SK-N-SH (cell line): Measurements from ENCODE around the gene PMEPA1. TPM values are rescaled to one million over a fixed set of nuclear protein-coding genes. Genes with fewer than 3 reads are reported as not detected.

Source experiments
- CTCF ChIA-PET: fragments of 300-600, 350-600 bp; formaldehyde crosslinking; extraction: SDS; loops from one replicate; lab custom pipeline; 2021; lab: Yijun Ruan, JAX
- POLR2A ChIA-PET: fragments of 350-600 bp; sonication (Branson Sonifier 250); formaldehyde crosslinking; extraction: SDS; loops from one replicate; lab custom pipeline; 2020; ENCODE audit warnings: antibody characterized with exemption, inconsistent platforms; lab: Yijun Ruan, JAX
- DNase-seq: peaks from one replicate; pipeline ENCODE4 v3.0.0; 2012
- H2AFZ ChIP-seq: fragments of 200-600 bp; sonication (generic); 2 replicates; pipeline ENCODE4 v1.8.1; 2016; ENCODE audit warnings: antibody characterized with exemption, mild to moderate bottlenecking, low read depth
- H3F3A ChIP-seq: fragments of 200-600 bp; sonication (generic); replicated peaks from 2 replicates; pipeline ENCODE3; 2016; ENCODE audit warnings: antibody characterized with exemption, mild to moderate bottlenecking; ENCODE audit not compliant: insufficient read depth
- H3K27ac ChIP-seq, 2 experiments: fragments of 200-500 bp in 1 of 2; fragments of 200-600 bp in 1 of 2; sonication (Bioruptor generic) in 1 of 2; sonication (generic), shearing (Covaris generic) in 1 of 2; 2 replicates each; pipeline versions ENCODE4 v1.5.1 to v1.6.1; 2014 to 2016; ENCODE audit warnings: low read depth in 2 of 2, inconsistent platforms in 1 of 2, low read length in 1 of 2, mild to moderate bottlenecking in 1 of 2, mixed read lengths in 1 of 2
- H3K27me3 ChIP-seq: fragments of 200-600 bp; sonication (generic), shearing (Covaris generic); 2 replicates; pipeline ENCODE4 v1.6.1; 2016; ENCODE audit warnings: mixed run types; ENCODE audit not compliant: insufficient read depth
- H3K36me3 ChIP-seq, 2 experiments: fragments of 200-500 bp in 1 of 2; fragments of 200-600 bp in 1 of 2; sonication (Bioruptor generic) in 1 of 2; sonication (generic) in 1 of 2; replicated peaks in 1 of 2; 2 replicates each; pipeline versions ENCODE3 to v1.5.1; 2014 to 2016; ENCODE audit warnings: low read length in 1 of 2, mild to moderate bottlenecking in 1 of 2; ENCODE audit not compliant: insufficient read depth in 2 of 2, control insufficient read depth in 1 of 2
- H3K4me1 ChIP-seq, 2 experiments: fragments of 200-500 bp in 1 of 2; fragments of 200-600 bp in 1 of 2; sonication (Bioruptor generic) in 1 of 2; sonication (generic), shearing (Covaris generic) in 1 of 2; 2 replicates each; pipeline versions ENCODE4 v1.5.1 to v1.6.1; 2014 to 2016; ENCODE audit warnings: low read depth in 1 of 2, low read length in 1 of 2, mixed run types in 1 of 2; ENCODE audit not compliant: insufficient read depth in 2 of 2, control insufficient read depth in 1 of 2
- H3K4me2 ChIP-seq: fragments of 200-600 bp; sonication (generic), shearing (Covaris generic); 2 replicates; pipeline ENCODE4 v1.6.1; 2017; ENCODE audit warnings: mixed run types
- H3K4me3 ChIP-seq, 2 experiments: fragments of 200-500 bp in 1 of 2; fragments of 200-600 bp in 1 of 2; sonication (Bioruptor generic) in 1 of 2; sonication (generic), shearing (Covaris generic) in 1 of 2; 2 replicates each; pipeline versions ENCODE4 v1.5.1 to v1.8.1; 2014 to 2016; ENCODE audit warnings: low read depth in 2 of 2, inconsistent platforms in 1 of 2, low read length in 1 of 2, mild to moderate bottlenecking in 1 of 2, mixed read lengths in 1 of 2, moderate library complexity in 1 of 2
- H3K79me2 ChIP-seq: fragments of 200-600 bp; sonication (generic); 2 replicates; pipeline ENCODE4 v1.8.1; 2017; ENCODE audit warnings: mild to moderate bottlenecking; ENCODE audit not compliant: insufficient read depth
- H3K9ac ChIP-seq: fragments of 200-600 bp; sonication (generic); 2 replicates; pipeline ENCODE4 v1.6.1; 2017; ENCODE audit warnings: mixed run types
- H3K9me2 ChIP-seq: fragments of 200-600 bp; sonication (generic); 2 replicates; pipeline ENCODE4 v1.6.1; 2017; ENCODE audit warnings: mixed run types
- H3K9me3 ChIP-seq: fragments of 200-600 bp; sonication (generic); 2 replicates; pipeline ENCODE4 v1.6.1; 2017; ENCODE audit warnings: mixed run types, mild to moderate bottlenecking, moderate library complexity
- H4K20me1 ChIP-seq: fragments of 200-600 bp; sonication (generic); 2 replicates; pipeline ENCODE4 v1.6.1; 2017; ENCODE audit warnings: mild to moderate bottlenecking, mixed run types; ENCODE audit not compliant: insufficient read depth
- ELF1 ChIP-seq: IDR thresholded peaks from 2 replicates; pipeline ENCODE4 v1.4.0; 2012
- FOSL2 ChIP-seq: IDR thresholded peaks from 2 replicates; pipeline ENCODE4 v1.4.0; 2012; ENCODE audit warnings: low read depth, mild to moderate bottlenecking, moderate library complexity, borderline replicate concordance
- GABPA ChIP-seq: IDR thresholded peaks from 2 replicates; pipeline ENCODE4 v1.4.0; 2012; ENCODE audit warnings: low read depth, mild to moderate bottlenecking
- GATA2 ChIP-seq: sonication (generic); formaldehyde crosslinking; IDR thresholded peaks from 2 replicates; pipeline ENCODE4 v1.5.0; 2020; ENCODE audit warnings: mild to moderate bottlenecking, missing genetic modification reagents
- JUND ChIP-seq: IDR thresholded peaks from 2 replicates; pipeline ENCODE4 v1.4.0; 2012
- RCOR1 ChIP-seq: fragments of 150-350 bp; IDR thresholded peaks from 2 replicates; pipeline ENCODE4 v1.6.1; 2017; ENCODE audit warnings: antibody characterized with exemption, low read length
- TAF1 ChIP-seq: IDR thresholded peaks from 2 replicates; pipeline ENCODE4 v1.6.1; 2012; ENCODE audit warnings: low read depth, mild to moderate bottlenecking, low read length, moderate library complexity, borderline replicate concordance
- TCF12 ChIP-seq: IDR thresholded peaks from 2 replicates; pipeline ENCODE4 v1.4.0; 2012
- TEAD4 ChIP-seq: IDR thresholded peaks from 2 replicates; pipeline ENCODE4 v1.4.0; 2012; ENCODE audit warnings: mild to moderate bottlenecking, borderline replicate concordance; ENCODE audit not compliant: insufficient read depth
- WGBS: methylation state at CpG from one replicate; pipeline ENCODE4 v1.1.6; 2017; ENCODE audit warnings: low lambda C conversion rate; 5-methylcytosine and 5-hydroxymethylcytosine counted together
- polyA plus RNA-seq, 3 experiments: library from polyadenylated mRNA; depleted of rRNA; stranded (reverse); fragments of >200 nt; gene quantifications; 2 replicates each; pipeline ENCODE4 v1.2.3, GENCODE V29; 2012
- TF ChIP-seq, protein P1 (sequence below): IDR thresholded peaks from 2 replicates; pipeline ENCODE4 v1.6.1; 2012; ENCODE audit warnings: mild to moderate bottlenecking, low read depth, low read length, moderate library complexity
- TF ChIP-seq, protein P2 (sequence below): IDR thresholded peaks from 2 replicates; pipeline ENCODE4 v1.4.0; 2012; ENCODE audit warnings: low read depth, borderline replicate concordance
- TF ChIP-seq, protein P3 (sequence below): IDR thresholded peaks from 2 replicates; pipeline ENCODE4; 2012
- TF ChIP-seq, protein P4 (sequence below): fragments of 200-600 bp; sonication (generic); IDR thresholded peaks from 2 replicates; pipeline ENCODE4 v1.6.1; 2017; ENCODE audit warnings: antibody characterized with exemption, mild to moderate bottlenecking, moderate library complexity

Gene PMEPA1
- polyA plus RNA-seq, 1 of the 3 experiments (the other 2 are of a cell fraction), result 7.1 TPM

DNA sequence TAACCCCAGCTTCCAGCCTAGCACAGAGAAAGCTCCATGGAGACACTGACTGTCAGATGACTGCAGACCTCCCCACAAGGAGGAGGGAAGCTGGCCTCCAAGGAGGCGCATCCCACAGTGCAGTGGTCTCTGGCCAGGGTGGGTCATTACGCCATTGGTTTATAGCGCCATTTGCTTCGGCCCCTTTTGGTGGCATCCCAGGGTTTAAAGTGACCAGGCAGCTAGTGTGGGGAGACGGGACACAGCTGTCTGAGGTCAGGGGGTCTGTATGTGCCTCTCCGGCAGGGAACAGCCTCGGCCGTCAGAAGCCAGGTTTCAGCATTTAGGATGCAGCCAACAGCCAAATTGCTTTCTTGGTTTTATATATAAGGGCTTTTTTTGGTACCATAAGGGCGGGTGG is 15.8 kb upstream of the PMEPA1 start:
- H3F3A ChIP-seq, result no peaks in the 10 kb centered on the region
- no peak for DNase-seq
- H3K9me2 ChIP-seq, result no peaks in the 10 kb centered on the region
- WGBS, result 91% methylated on average over 8 of the region's 9 CpGs
- H3K4me1 ChIP-seq, result peaks cover 0 to 7% of the 10 kb centered on the region in 2 experiments; a peak in 1 of 4 replicates
- ChIA-PET POLR2A (no interaction called here), CTCF (no interaction called here)
- no peak overlapping the region for H3K27ac ChIP-seq
- H3K79me2 ChIP-seq, result no peaks in the 10 kb centered on the region
- no peaks in the 10 kb centered on the region for H3K27me3 ChIP-seq
- no peaks in the 10 kb centered on the region for H4K20me1 ChIP-seq
- H2AFZ ChIP-seq, result no peak overlapping the region
- no peak overlapping the region for H3K4me2 ChIP-seq
- no peaks in the 10 kb centered on the region for H3K36me3 ChIP-seq
- TF ChIP-seq GABPA (no peak), TEAD4 (no peak), FOSL2 (no peak)
- TF ChIP-seq, protein P1, sequence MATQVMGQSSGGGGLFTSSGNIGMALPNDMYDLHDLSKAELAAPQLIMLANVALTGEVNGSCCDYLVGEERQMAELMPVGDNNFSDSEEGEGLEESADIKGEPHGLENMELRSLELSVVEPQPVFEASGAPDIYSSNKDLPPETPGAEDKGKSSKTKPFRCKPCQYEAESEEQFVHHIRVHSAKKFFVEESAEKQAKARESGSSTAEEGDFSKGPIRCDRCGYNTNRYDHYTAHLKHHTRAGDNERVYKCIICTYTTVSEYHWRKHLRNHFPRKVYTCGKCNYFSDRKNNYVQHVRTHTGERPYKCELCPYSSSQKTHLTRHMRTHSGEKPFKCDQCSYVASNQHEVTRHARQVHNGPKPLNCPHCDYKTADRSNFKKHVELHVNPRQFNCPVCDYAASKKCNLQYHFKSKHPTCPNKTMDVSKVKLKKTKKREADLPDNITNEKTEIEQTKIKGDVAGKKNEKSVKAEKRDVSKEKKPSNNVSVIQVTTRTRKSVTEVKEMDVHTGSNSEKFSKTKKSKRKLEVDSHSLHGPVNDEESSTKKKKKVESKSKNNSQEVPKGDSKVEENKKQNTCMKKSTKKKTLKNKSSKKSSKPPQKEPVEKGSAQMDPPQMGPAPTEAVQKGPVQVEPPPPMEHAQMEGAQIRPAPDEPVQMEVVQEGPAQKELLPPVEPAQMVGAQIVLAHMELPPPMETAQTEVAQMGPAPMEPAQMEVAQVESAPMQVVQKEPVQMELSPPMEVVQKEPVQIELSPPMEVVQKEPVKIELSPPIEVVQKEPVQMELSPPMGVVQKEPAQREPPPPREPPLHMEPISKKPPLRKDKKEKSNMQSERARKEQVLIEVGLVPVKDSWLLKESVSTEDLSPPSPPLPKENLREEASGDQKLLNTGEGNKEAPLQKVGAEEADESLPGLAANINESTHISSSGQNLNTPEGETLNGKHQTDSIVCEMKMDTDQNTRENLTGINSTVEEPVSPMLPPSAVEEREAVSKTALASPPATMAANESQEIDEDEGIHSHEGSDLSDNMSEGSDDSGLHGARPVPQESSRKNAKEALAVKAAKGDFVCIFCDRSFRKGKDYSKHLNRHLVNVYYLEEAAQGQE, result no peak
- no peak overlapping the region for H3K9ac ChIP-seq
- no peak overlapping the region for H3K4me3 ChIP-seq
- no peaks in the 10 kb centered on the region for H3K9me3 ChIP-seq

DNA sequence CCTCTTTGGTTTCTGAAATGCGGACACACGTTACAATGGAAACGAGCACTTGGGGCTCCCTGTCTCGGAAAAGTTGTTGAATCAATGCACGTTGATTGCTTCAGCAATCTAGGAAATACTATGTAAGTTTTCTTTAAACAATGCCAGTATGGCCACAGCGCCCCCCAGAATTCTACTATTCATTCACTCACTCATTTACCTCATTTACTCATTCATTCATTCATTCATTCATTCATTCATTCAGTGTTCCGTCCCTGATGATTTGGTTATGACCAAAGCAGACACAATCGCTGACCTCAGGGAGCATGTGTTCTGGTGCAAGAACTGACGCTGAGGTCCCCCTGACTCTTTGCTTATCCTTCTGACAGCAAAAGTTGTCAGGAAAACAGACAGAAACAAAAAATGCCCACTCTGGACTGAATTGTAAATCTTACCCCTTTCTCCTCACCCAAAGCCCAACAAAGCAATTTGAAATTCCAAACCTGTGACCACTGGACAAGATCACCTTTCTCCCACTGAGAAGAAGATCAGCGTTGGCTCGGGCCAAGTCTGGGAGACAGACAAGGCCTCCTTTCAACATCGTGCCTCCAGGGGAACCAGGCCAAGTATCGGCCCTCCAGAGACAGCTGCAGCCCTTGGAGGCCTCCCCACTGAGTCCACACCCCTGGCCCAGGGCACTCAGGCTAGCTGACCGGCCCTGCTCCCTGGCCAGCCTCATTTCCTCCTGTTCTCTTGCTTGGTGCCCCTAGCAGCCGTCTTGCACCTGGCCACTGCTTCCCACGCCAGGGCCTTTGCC is 15.0 kb upstream of the PMEPA1 start:
- Histone ChIP-seq H3F3A (no peaks in the 10 kb centered on the region), H3K4me1 (no peaks in the 10 kb centered on the region; a peak in 1 of 4 replicates), H3K9me2 (no peaks in the 10 kb centered on the region), H3K4me2 (no peak overlapping the region), H3K36me3 (no peaks in the 10 kb centered on the region), H3K9me3 (no peaks in the 10 kb centered on the region), H3K9ac (no peak overlapping the region), H3K79me2 (no peaks in the 10 kb centered on the region), H2AFZ (no peak overlapping the region), H3K27me3 (no peaks in the 10 kb centered on the region), H4K20me1 (no peaks in the 10 kb centered on the region), H3K4me3 (no peak overlapping the region), H3K27ac (no peak overlapping the region)
- no peak for DNase-seq
- ChIA-PET POLR2A (no interaction called here), CTCF (no interaction called here)
- WGBS, result 82% methylated on average over 14 of the region's 16 CpGs
- TF ChIP-seq JUND, result no peak
- no peak for TF ChIP-seq GATA2
- TF ChIP-seq, protein P2, sequence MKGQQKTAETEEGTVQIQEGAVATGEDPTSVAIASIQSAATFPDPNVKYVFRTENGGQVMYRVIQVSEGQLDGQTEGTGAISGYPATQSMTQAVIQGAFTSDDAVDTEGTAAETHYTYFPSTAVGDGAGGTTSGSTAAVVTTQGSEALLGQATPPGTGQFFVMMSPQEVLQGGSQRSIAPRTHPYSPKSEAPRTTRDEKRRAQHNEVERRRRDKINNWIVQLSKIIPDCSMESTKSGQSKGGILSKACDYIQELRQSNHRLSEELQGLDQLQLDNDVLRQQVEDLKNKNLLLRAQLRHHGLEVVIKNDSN, result no peak
- TF ChIP-seq, protein P3, sequence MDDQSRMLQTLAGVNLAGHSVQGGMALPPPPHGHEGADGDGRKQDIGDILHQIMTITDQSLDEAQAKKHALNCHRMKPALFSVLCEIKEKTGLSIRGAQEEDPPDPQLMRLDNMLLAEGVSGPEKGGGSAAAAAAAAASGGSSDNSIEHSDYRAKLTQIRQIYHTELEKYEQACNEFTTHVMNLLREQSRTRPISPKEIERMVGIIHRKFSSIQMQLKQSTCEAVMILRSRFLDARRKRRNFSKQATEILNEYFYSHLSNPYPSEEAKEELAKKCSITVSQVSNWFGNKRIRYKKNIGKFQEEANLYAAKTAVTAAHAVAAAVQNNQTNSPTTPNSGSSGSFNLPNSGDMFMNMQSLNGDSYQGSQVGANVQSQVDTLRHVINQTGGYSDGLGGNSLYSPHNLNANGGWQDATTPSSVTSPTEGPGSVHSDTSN, result no peak
- no peak for TF ChIP-seq TAF1
- TF ChIP-seq RCOR1, result no peak
- TF ChIP-seq, protein P1, result no peak
- TF ChIP-seq, protein P4, sequence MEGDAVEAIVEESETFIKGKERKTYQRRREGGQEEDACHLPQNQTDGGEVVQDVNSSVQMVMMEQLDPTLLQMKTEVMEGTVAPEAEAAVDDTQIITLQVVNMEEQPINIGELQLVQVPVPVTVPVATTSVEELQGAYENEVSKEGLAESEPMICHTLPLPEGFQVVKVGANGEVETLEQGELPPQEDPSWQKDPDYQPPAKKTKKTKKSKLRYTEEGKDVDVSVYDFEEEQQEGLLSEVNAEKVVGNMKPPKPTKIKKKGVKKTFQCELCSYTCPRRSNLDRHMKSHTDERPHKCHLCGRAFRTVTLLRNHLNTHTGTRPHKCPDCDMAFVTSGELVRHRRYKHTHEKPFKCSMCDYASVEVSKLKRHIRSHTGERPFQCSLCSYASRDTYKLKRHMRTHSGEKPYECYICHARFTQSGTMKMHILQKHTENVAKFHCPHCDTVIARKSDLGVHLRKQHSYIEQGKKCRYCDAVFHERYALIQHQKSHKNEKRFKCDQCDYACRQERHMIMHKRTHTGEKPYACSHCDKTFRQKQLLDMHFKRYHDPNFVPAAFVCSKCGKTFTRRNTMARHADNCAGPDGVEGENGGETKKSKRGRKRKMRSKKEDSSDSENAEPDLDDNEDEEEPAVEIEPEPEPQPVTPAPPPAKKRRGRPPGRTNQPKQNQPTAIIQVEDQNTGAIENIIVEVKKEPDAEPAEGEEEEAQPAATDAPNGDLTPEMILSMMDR, result no peak
- TF ChIP-seq ELF1, result no peak
- TF ChIP-seq TCF12, result no peak
